OCI-LY3 (cell line): Measurements from ENCODE around the gene ALKBH3.

ENCODE experiments used
- H2AFZ ChIP-seq: fragments of 200-600, 300-600 bp; shearing (Covaris generic); 2 replicates; pipeline ENCODE4 v1.6.0; 2014; ENCODE audit warnings: antibody characterized with exemption, low read depth, low read length
- H3K27ac ChIP-seq: fragments of 200-600, 300-600 bp; sonication (generic); 2 replicates; pipeline ENCODE4 v1.5.1; 2014; ENCODE audit warnings: mild to moderate bottlenecking, low read length, moderate library complexity, mixed read lengths
- H3K27me3 ChIP-seq: fragments of 200-600, 300-600 bp; sonication (generic); 2 replicates; pipeline ENCODE4 v1.6.1; 2014; ENCODE audit warnings: low read depth, low read length, mixed read lengths
- H3K36me3 ChIP-seq: fragments of 200-600, 300-600 bp; sonication (generic); replicated peaks from 2 replicates; pipeline ENCODE3; 2014; ENCODE audit warnings: low read depth, low read length, mixed read lengths
- H3K4me1 ChIP-seq: fragments of 300-600, 200-600 bp; sonication (generic); 2 replicates; pipeline ENCODE4 v1.6.1; 2014; ENCODE audit warnings: low read length, mixed read lengths
- H3K4me2 ChIP-seq: fragments of 200-600, 300-600 bp; sonication (generic); 2 replicates; pipeline ENCODE4 v1.6.1; 2014; ENCODE audit warnings: low read length, mixed read lengths
- H3K4me3 ChIP-seq: fragments of 300-600, 200-600 bp; sonication (generic); 2 replicates; pipeline ENCODE4 v1.5.1; 2014; ENCODE audit warnings: antibody characterized with exemption, mild to moderate bottlenecking, low read length, moderate library complexity
- H3K79me2 ChIP-seq: fragments of 300-600, 200-600 bp; shearing (Covaris generic); 2 replicates; pipeline ENCODE4 v1.6.1; 2014; ENCODE audit warnings: mild to moderate bottlenecking, low read length, mixed read lengths
- H3K9ac ChIP-seq: fragments of 300-600, 200-600 bp; shearing (Covaris generic); 2 replicates; pipeline ENCODE4 v1.6.0; 2014; ENCODE audit warnings: mild to moderate bottlenecking, low read length, moderate library complexity
- H3K9me3 ChIP-seq: fragments of 200-600, 300-600 bp; shearing (Covaris generic); 2 replicates; pipeline ENCODE4 v1.6.1; 2014; ENCODE audit warnings: low read length, mixed read lengths; ENCODE audit not compliant: insufficient read depth
- H4K20me1 ChIP-seq: fragments of 200-600, 300-600 bp; sonication (generic); 2 replicates; pipeline ENCODE4 v1.6.1; 2016; ENCODE audit warnings: low read length, mixed read lengths; ENCODE audit not compliant: insufficient read depth
- EZH2phosphoT487 ChIP-seq: fragments of 200-600 bp; shearing (Covaris generic); IDR thresholded peaks from 2 replicates; pipeline ENCODE4 v1.6.1; 2018; ENCODE audit warnings: antibody characterized with exemption, mixed run types, low read depth
- TF ChIP-seq, protein P1 (sequence below): fragments of 200-600, 300-600 bp; sonication (generic); IDR thresholded peaks from 2 replicates; pipeline ENCODE4 v1.5.1; 2014; ENCODE audit warnings: antibody characterized with exemption, low read length, low read depth

Gene ALKBH3

DNA sequence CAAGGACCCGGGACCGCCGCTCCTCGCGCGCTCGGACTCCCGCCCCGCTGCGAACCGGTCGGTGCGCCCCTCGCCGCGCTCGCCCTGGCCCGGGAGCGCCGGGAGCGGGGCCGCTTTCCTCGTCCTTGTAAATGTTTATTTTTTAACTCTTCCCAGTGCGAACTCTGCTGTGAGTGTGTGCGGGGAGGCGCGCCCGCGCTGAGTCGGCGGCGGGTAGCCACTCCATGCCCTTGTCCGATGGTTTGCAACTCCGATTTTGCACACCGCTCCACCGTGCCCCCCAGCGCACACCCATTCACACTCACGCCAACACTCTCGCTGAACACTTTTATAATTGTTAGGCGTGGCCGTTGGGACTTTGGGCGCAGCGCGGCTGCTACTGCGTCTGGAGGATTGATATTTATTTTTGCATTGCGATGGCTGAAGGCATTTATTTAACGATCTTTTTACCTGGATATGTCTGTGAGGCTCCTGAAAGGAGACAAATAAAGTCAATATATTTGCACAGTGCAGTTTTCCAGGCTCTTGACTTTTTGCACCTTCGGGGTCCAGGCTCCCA lies 62.8 kb downstream of the ALKBH3 start:
- Histone ChIP-seq H3K9ac (peak overlapping the region; percentile 74), H3K4me2 (peak overlapping the region; percentile 94), H3K4me3 (peak overlapping the region; percentile 88), H3K36me3 (peaks cover 17% of the 10 kb centered on the region), H2AFZ (no peak overlapping the region), H3K27me3 (no peaks in the 10 kb centered on the region), H3K27ac (peak overlapping the region; percentile 73), H3K4me1 (peaks cover 18% of the 10 kb centered on the region), H4K20me1 (no peaks in the 10 kb centered on the region), H3K79me2 (peaks cover 20% of the 10 kb centered on the region), H3K9me3 (no peaks in the 10 kb centered on the region)
- TF ChIP-seq, protein P1, sequence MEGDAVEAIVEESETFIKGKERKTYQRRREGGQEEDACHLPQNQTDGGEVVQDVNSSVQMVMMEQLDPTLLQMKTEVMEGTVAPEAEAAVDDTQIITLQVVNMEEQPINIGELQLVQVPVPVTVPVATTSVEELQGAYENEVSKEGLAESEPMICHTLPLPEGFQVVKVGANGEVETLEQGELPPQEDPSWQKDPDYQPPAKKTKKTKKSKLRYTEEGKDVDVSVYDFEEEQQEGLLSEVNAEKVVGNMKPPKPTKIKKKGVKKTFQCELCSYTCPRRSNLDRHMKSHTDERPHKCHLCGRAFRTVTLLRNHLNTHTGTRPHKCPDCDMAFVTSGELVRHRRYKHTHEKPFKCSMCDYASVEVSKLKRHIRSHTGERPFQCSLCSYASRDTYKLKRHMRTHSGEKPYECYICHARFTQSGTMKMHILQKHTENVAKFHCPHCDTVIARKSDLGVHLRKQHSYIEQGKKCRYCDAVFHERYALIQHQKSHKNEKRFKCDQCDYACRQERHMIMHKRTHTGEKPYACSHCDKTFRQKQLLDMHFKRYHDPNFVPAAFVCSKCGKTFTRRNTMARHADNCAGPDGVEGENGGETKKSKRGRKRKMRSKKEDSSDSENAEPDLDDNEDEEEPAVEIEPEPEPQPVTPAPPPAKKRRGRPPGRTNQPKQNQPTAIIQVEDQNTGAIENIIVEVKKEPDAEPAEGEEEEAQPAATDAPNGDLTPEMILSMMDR = no peak
- no peak for TF ChIP-seq EZH2phosphoT487

GRCh38 chr11:43943931-43944751 lies 63.5 kb downstream of the ALKBH3 start:
- peaks cover 20% of the 10 kb centered on the region for H3K79me2 ChIP-seq
- H4K20me1 ChIP-seq = no peaks in the 10 kb centered on the region
- peak overlapping the region; percentile 88 for H3K4me3 ChIP-seq
- H3K4me2 ChIP-seq = peak overlapping the region; percentile 94
- H3K9ac ChIP-seq = peak overlapping the region; percentile 74
- H2AFZ ChIP-seq = peak overlapping the region; percentile 53; the same call in 1 of the 2 replicates
- H3K4me1 ChIP-seq = peaks cover 18% of the 10 kb centered on the region
- H3K9me3 ChIP-seq = no peaks in the 10 kb centered on the region
- H3K27ac ChIP-seq = peak overlapping the region; percentile 73
- H3K36me3 ChIP-seq = peaks cover 17% of the 10 kb centered on the region
- TF ChIP-seq, protein P1 = no peak
- TF ChIP-seq EZH2phosphoT487 = no peak
- H3K27me3 ChIP-seq = no peaks in the 10 kb centered on the region

DNA sequence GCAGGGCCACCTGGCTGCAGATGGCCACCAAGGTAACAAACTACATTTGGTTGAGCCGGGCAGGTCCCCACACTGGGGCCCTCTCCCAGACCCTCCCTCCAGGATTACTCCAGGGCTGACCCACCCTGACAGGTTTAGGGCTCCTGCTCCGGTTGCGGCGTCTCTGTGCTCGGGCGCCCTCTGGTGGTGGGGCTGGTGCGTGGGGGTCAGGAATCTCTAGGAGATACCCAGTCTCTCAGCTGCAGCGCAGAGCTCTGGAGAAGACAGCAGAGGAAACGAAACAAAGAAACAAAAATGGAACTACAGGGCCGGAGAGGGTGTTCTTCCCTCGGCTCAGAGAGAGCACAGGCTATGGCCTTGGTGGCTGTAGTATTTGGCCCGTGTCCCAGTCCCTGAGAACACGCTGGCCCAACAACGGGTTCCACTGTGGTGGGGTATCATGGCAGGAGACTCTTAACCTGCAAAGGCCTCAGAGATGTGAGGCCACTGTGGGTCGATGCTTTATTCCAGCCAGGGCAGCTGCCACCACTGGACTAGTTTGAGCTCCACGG lies 64.2 kb downstream of the ALKBH3 start:
- peak overlapping the region; percentile 88 for H3K4me3 ChIP-seq
- peak overlapping the region; percentile 94 for H3K4me2 ChIP-seq
- H3K36me3 ChIP-seq = peaks cover 17% of the 10 kb centered on the region
- H3K27ac ChIP-seq = peak overlapping the region; percentile 73
- peaks cover 18% of the 10 kb centered on the region for H3K4me1 ChIP-seq
- TF ChIP-seq EZH2phosphoT487 = no peak
- TF ChIP-seq, protein P1 = peak; percentile 91
- H3K9ac ChIP-seq = peak overlapping the region; percentile 74
- peaks cover 20% of the 10 kb centered on the region for H3K79me2 ChIP-seq
- no peaks in the 10 kb centered on the region for H4K20me1 ChIP-seq
- no peaks in the 10 kb centered on the region for H3K27me3 ChIP-seq
- H3K9me3 ChIP-seq = no peaks in the 10 kb centered on the region
- H2AFZ ChIP-seq = peak overlapping the region; percentile 53; the same call in 1 of the 2 replicates

GRCh38 chr11:43947003-43947500 lies 66.4 kb downstream of the ALKBH3 start:
- Histone ChIP-seq H4K20me1 (no peaks in the 10 kb centered on the region), H3K9me3 (no peaks in the 10 kb centered on the region), H3K4me3 (no peak overlapping the region), H3K9ac (no peak overlapping the region), H2AFZ (peak overlapping the region; percentile 44; the same call in 1 of the 2 replicates), H3K79me2 (peaks cover 20% of the 10 kb centered on the region), H3K27ac (no peak overlapping the region; the same call in 1 of the 2 replicates), H3K36me3 (peaks cover 17% of the 10 kb centered on the region), H3K4me1 (peaks cover 14% of the 10 kb centered on the region), H3K4me2 (no peak overlapping the region), H3K27me3 (no peaks in the 10 kb centered on the region)
- no peak for TF ChIP-seq EZH2phosphoT487
- TF ChIP-seq, protein P1 = peak; percentile 35
